ENCODE measurements around the gene RASEF.

- TF ChIP-seq CTCF (IDR thresholded peaks at IDR 0.05 in 2 of 3, conservative IDR thresholded peaks at IDR 0.05 in 1 of 3; ENCODE audit: borderline replicate concordance in 1 of 3, insufficient read depth in 1 of 3, low read depth in 2 of 3, low read length in 2 of 3) (no peak), CEBPB (IDR thresholded peaks at IDR 0.05; ENCODE audit: low read depth) (no peak), SIN3A (IDR thresholded peaks at IDR 0.05; ENCODE audit: low read depth) (no peak), EGR1 (IDR thresholded peaks at IDR 0.05; ENCODE audit: low read depth) (no peak), RAD21 (IDR thresholded peaks at IDR 0.05; ENCODE audit: low read depth) (no peak)
- TF ChIP-seq, protein P1, sequence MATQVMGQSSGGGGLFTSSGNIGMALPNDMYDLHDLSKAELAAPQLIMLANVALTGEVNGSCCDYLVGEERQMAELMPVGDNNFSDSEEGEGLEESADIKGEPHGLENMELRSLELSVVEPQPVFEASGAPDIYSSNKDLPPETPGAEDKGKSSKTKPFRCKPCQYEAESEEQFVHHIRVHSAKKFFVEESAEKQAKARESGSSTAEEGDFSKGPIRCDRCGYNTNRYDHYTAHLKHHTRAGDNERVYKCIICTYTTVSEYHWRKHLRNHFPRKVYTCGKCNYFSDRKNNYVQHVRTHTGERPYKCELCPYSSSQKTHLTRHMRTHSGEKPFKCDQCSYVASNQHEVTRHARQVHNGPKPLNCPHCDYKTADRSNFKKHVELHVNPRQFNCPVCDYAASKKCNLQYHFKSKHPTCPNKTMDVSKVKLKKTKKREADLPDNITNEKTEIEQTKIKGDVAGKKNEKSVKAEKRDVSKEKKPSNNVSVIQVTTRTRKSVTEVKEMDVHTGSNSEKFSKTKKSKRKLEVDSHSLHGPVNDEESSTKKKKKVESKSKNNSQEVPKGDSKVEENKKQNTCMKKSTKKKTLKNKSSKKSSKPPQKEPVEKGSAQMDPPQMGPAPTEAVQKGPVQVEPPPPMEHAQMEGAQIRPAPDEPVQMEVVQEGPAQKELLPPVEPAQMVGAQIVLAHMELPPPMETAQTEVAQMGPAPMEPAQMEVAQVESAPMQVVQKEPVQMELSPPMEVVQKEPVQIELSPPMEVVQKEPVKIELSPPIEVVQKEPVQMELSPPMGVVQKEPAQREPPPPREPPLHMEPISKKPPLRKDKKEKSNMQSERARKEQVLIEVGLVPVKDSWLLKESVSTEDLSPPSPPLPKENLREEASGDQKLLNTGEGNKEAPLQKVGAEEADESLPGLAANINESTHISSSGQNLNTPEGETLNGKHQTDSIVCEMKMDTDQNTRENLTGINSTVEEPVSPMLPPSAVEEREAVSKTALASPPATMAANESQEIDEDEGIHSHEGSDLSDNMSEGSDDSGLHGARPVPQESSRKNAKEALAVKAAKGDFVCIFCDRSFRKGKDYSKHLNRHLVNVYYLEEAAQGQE (IDR thresholded peaks at IDR 0.05; ENCODE audit: low read depth), result no peak
- TF ChIP-seq, protein P2, sequence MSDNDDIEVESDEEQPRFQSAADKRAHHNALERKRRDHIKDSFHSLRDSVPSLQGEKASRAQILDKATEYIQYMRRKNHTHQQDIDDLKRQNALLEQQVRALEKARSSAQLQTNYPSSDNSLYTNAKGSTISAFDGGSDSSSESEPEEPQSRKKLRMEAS (IDR thresholded peaks at IDR 0.05), result no peak
These were observed 26.9 kb downstream of the RASEF start for GRCh38 chr9:83036043-83036442.
